DLD1 (cell line): ENCODE results near the gene DNMT1.
"Not testable (repeated sequence)": the region's sequence is repeated elsewhere in the genome, so short reads cannot be mapped to it uniquely, and the experiment has no call there.

Experiments used
- in situ Hi-C: cut with HindIII; loops from 2 replicates; pipeline ENCODE4 v1.10.0; 2017; ENCODE audit warnings: low sequenced_read_pairs

Gene DNMT1

GRCh38 chr19:10222201-10222890, 27.6 kb upstream of the DNMT1 start:
- in situ Hi-C loops = no loop called here

DNA sequence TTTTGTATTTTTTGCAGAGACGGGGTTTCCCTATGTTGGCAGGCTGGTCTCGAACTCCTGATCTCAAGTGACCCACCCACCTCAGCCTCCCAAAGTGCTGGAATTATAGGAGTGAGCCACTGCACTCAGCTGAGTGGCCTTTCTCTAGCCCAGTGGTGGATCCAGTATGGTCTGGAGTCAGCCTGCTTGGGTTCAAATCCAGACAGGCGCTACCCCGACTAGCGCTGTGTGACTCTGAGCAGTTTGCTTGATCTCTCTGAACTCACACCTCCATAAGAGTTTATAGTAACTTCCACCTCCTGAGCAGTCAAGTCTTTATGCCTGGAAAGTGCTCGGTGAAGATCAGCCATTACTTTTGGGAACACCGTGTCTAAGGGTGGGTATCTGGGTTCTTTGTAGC, 25.9 kb upstream of the DNMT1 start:
- in situ Hi-C loops = no loop called here

- in situ Hi-C loops = no loop called here
These were observed 24.9 kb upstream of the DNMT1 start for GRCh38 chr19:10219678-10220077.

GRCh38 chr19:10217085-10217484, 22.3 kb upstream of the DNMT1 start:
- in situ Hi-C loops = no loop called here

DNA sequence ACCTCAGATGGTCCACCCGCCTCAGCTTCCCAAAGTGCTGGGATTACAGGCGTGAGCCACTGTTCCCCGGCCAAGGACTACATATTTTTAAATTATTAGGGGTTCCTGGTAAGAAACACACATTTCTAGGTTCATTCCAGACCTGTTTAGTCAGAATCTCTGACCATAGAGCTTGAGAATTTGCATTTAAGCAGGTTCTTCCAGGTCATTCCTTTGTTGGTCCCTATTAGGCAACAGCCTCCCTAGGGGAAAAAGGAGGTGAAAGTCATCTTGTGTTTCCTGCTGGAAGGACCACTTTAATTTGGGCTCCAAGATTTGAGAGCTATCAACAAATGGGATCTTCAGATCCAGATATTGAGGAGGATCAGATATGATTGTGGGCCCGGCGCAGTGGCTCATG, 20.0 kb upstream of the DNMT1 start:
- in situ Hi-C loops = no loop called here

DNA sequence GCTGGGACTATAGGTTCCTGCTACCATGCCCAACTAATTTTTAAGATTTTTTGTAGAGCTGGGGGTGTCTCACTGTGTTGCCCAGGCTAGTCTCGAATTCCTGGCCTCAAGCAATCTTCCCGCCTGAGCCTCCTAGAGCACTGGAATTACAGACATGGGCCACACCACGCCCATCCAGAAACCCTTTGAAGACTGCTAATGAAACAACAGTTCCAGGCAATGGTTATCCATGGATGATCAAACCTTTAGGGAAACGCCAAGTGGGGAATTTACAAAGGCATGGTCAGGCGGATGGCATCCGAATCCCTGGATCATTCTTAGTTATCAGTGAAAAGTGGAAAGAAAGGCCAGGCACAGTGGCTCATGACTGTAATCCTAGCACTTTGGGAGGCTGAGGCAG, 16.9 kb upstream of the DNMT1 start:
- in situ Hi-C loops = no loop called here

GRCh38 chr19:10211061-10211460, 16.3 kb upstream of the DNMT1 start:
- in situ Hi-C loops = no loop called here

- in situ Hi-C loops = no loop called here
These were observed 14.6 kb upstream of the DNMT1 start for GRCh38 chr19:10209315-10209714.

GRCh38 chr19:10207026-10207425, 12.3 kb upstream of the DNMT1 start:
- in situ Hi-C loops = no loop called here

DNA sequence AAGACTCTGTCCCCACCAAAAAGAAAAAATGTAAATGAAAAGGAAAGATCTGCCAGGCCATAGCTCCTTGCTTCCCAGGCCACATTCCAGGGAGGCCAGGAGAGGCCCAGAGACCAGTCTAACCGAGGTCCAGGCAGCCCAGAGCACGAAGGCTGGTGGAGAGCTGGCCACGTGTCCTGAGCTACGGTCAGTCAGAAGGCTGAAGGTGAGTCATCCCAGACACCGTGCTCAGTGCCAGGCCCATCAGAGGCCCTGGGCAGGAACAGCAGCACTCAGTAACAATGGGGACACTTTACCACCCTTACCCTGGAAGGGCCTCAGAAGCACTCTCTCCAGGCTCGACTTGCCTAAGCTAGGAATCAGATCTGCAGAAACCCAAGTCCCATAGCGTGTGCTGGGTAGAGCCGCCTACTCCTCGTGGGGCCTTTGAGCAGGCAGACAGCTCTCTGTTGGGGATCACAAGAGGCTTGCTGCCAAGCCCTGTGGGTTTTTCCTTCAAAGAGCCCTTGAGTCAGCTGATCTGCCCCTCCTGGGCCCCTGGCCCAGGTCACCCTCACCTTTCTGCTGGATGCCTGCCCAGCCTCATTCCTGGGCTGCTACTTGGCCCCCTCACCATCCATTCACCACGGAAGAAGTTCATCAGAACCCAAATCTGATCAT, 11.6 kb upstream of the DNMT1 start:
- in situ Hi-C loops = no loop called here

DNA sequence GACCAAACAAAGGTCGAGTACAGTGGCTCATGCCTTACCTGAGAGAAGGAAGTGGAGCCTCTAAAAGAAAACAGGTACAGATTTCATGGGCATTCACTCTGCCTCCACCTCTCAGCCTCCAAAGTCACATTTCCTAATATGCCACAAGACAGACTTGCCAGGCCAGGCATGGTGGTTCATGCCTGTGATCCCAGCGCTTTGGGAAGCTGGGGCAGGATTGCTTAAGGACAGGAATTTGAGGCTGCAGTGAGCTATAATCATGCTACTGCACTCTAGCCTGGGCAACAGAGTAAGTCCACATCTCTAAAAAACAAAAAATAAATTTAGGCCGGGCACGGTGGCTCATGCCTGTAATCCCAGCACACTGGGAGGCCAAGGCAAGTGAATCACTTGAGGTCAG, 10.9 kb upstream of the DNMT1 start:
- in situ Hi-C loops = no loop called here

- in situ Hi-C loops = no loop called here
These were observed 8.9 kb upstream of the DNMT1 start for GRCh38 chr19:10203686-10204085.

GRCh38 chr19:10201176-10201575, 6.4 kb upstream of the DNMT1 start:
- in situ Hi-C loops = no loop called here

GRCh38 chr19:10200101-10200500, 5.3 kb upstream of the DNMT1 start:
- in situ Hi-C loops = not testable (repeated sequence)

DNA sequence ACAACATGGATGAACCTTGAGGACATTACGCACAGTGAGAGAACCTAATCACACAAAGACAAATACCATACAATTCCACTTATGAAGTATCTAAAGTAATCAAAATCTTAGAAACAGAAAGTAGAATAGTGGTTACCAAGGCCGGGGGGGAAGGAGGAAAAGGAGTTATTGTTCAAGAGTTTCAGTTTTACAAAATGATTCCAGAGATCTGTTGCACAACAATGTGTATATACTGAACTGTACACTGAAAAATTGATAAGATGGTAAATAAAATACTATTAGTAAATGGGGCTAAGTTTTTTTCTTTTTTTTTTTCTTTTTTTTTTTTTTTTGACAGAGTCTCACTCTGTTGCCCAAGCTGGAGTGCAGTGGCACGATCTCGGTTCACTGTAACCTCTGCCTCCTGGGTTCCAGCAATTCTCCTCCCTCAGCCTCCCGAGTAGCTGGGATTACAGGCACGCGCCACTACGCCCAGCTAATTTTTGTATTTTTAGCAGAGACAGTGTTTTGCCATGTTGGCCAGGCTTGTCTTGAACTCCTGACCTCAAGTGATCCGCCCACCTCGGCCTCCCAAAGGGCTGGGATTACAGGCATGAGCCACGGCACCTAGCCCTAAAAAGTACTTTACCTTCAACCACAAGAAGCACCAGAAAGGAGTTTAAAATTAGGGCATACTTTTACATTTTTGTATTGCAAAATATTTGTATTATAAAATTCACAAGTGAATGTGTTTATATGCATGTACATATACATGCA, 4.3 kb upstream of the DNMT1 start:
- in situ Hi-C loops = not testable (repeated sequence)

DNA sequence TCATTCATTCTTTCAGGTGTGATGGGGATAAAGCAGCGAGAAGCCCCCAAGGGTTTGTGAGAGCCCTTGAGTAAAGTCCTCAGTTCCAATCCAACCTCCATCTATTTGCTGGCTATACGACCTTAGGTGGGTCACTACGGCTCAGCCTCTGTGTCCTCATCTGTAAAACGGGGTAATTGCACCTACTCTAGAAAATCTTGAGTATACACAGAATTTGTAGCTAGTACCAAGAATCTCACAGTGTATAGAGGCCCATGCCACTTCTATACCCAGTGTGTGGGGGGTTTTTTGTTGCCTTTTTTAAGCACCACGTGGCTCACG, 406 bp upstream of the DNMT1 start:
- in situ Hi-C loops = no loop called here

DNA sequence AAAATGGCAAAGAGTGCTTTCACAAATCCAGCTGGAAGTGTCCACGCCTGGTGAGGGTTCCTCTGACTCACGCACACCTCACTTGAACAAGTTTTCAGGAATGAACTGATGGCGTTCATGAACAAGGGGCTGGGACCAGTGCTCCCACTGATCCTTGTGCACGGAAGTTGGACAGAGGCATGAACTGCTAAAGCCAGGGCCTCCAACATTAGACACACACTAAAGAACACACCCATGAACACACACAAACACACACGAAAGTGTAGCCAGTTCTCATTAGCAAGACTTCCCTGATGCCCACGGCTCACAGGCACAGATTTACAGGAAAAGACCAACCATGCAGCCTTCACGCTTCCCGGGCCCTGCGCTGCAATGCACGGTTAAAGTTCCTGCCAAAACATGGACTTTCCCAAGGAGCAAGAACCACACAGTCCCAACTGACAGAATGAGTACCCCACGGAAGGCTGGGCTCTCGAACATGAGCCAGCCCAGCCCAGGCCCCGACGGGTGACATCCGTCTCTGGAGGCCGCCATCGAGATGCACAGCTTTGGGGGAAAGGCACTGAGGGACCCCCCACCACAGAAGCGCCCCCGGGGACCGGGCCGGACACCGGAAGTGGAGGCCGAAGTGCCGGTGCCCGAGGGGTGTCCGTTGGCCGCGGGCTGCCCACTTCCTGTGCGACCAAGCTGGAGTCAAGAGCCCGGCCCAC, 808 bp downstream of the DNMT1 start:
- in situ Hi-C loops = no loop called here

DNA sequence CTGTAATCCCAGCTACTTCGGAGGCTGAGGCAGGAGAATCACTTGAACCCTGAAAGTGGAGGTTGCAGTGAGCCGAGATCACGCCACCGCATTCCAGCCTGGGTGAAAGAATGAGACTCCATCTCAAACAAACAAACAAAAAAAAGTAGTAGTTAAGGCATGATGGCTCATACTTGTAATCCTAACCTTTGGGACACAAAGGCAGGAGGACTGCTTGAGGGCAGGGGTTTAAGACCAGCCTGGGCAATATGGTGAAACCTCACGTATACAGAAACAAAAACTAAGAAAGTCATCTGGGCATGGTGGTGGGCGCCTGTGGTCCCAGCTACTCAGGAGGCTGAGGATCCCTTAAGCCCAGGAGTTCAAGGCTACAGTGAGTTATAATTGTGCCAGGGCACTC, 1.8 kb downstream of the DNMT1 start:
- in situ Hi-C loops = no loop called here

DNA sequence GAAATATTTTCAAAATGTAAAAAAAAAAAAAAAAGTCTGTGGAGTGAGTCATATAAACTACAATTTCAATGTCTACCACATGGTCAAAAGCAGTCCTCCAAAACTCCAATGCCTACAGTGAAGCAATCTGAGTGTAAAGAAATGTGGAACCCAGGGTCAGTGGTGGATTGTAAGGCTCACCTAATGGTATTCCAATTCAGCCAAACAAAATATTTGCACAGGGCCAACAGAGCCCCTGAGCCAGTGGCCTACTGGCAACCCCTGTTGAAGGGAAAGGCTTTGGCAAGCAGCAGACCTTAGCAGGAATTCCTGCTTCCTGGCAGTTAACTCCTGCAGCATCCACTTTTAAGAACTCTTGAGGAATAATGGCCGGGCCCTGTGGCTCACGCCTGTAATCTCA, 3.4 kb downstream of the DNMT1 start:
- in situ Hi-C loops = no loop called here

- in situ Hi-C loops = no loop called here
These were observed 4.7 kb downstream of the DNMT1 start for GRCh38 chr19:10190026-10190425.

DNA sequence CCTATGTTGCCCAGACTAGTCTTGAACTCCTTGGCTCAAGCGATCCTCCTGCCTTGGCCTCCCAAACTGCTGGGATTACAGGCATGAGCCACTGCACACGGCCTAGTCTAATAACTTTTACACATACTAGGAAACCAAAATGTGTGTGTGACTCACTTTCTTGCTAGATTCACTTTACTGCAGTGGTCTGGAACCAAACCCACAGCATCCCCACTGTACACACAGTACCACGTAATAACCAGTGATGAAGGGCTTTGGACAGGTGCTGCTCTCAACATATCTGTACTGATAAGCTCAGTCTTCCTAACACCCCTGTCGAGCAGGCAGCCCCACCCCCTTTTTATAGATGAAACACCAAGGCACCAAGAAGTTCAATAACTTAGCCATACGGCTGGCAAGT, 5.1 kb downstream of the DNMT1 start:
- in situ Hi-C loops = no loop called here

DNA sequence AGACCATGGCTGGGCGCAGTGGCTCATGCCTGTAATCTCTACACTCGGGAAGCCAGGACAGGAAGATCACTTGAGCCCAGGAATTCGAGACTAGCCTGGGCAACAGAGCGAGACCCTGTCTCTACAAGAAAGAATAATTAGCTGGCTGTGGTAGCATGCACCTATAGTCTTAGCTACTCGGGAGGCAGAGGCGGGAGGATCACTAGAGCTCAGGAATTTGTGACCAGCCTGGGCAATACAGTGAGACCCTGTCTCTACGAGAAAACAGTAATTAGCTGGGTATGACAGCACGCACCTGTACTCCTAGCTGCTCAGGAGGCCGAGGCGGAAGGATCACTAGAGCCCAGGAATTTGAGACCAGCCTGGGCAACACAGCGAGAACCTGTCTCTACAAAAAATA, 7.4 kb downstream of the DNMT1 start:
- in situ Hi-C loops = no loop called here
